ENCODE data around the gene MYO7A. TPM values are rescaled to one million over a fixed set of nuclear protein-coding genes. Genes with fewer than 3 reads are reported as not detected.

Gene MYO7A
- total RNA-seq, 1 donor from 2014 or later = 0.23 TPM

DNA sequence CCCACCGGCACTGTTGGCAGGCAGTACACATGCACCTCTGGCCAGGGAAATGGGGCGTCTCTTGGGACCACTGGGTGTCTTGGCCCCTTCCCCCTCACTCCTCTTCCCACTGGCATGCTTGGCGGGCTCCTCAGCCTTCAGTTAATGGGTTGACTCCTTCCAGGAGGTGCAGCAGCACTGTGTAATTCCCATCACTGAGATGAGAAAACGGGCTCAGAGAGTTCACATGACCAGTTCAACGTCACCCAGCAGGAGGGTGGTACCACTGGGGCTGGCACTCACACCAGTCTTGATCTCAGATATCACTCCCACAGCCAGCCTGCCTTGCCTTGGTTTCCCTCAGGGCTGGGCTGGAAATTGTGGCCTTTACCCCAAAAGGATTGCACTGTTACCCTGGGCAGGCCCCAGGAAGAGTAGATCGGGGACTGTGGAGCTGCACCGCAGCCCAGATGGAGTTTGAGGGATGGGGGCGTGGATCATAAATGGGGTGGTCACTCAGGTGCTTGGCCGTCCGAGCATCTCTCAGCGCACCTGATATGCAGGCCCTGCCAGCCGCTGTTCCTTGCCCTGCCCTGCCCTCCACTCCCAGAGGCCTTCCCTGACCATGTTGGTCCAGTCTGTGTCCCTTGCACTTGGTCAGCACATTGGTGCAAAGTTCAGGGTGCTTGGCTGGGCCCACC is 44.3 kb upstream of the MYO7A start:
- DNase-seq (ENCODE audit: low read depth) = no peak
- no peak overlapping the region for H3K4me3 ChIP-seq (ENCODE audit: low read depth, low read length)
- TF ChIP-seq, protein P1, sequence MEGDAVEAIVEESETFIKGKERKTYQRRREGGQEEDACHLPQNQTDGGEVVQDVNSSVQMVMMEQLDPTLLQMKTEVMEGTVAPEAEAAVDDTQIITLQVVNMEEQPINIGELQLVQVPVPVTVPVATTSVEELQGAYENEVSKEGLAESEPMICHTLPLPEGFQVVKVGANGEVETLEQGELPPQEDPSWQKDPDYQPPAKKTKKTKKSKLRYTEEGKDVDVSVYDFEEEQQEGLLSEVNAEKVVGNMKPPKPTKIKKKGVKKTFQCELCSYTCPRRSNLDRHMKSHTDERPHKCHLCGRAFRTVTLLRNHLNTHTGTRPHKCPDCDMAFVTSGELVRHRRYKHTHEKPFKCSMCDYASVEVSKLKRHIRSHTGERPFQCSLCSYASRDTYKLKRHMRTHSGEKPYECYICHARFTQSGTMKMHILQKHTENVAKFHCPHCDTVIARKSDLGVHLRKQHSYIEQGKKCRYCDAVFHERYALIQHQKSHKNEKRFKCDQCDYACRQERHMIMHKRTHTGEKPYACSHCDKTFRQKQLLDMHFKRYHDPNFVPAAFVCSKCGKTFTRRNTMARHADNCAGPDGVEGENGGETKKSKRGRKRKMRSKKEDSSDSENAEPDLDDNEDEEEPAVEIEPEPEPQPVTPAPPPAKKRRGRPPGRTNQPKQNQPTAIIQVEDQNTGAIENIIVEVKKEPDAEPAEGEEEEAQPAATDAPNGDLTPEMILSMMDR (conservative IDR thresholded peaks at IDR 0.05; ENCODE audit: low read depth, low read length) = no peak

DNA sequence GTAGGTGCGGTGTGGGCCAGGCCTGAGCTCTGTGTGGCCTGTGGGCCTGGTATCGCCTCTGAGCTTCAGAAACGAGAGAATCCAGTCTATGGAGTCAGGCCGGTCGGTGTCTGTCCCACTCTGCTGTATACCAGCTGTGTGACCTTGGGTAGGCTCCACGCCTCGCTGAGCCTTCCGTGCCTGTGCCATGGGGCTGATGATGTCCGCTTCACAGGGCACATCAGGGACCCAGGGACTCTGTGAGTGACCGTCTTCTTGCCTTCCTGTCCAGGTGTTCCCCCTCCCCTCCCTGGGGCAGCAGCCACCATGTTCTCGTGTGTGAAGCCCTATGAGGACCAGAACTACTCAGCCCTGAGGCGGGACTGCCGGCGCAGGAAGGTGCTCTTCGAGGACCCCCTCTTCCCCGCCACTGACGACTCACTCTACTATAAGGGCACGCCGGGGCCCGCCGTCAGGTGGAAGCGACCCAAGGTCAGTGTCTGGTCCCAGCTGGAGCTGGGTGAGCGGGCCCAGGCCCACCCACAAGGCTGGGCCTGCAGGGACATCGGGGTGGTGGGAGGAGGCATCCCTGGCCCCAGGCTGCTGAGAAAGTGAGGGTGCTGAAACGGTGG is 43.4 kb upstream of the MYO7A start:
- no peak for DNase-seq (ENCODE audit: low read depth)
- H3K4me3 ChIP-seq (ENCODE audit: low read depth, low read length) = no peak overlapping the region
- TF ChIP-seq, protein P1 (conservative IDR thresholded peaks at IDR 0.05; ENCODE audit: low read depth, low read length) = no peak

DNA sequence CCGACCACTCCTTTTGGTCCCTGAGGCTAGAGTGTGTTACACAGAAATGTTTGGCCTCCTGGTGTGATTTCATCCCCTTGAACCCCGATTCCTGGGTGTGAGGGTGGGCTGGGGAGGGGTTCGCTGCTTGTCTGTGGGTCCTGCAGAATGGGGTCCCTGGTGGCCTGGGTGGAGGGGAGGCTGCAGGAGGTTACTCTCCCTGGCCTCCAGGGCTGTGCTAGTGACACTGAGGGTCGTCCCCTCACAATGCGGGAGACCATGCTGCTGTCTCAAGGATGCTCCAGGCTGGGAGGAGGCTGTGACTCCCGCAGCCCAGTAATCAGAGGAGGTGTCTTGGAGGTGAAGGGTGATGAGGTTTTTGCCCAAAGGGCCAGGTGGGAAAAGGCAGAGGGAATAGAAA is 42.4 kb upstream of the MYO7A start:
- TF ChIP-seq, protein P1 (conservative IDR thresholded peaks at IDR 0.05; ENCODE audit: low read depth, low read length) = no peak
- DNase-seq (ENCODE audit: low read depth) = no peak
- no peak overlapping the region for H3K4me3 ChIP-seq (ENCODE audit: low read depth, low read length)

DNA sequence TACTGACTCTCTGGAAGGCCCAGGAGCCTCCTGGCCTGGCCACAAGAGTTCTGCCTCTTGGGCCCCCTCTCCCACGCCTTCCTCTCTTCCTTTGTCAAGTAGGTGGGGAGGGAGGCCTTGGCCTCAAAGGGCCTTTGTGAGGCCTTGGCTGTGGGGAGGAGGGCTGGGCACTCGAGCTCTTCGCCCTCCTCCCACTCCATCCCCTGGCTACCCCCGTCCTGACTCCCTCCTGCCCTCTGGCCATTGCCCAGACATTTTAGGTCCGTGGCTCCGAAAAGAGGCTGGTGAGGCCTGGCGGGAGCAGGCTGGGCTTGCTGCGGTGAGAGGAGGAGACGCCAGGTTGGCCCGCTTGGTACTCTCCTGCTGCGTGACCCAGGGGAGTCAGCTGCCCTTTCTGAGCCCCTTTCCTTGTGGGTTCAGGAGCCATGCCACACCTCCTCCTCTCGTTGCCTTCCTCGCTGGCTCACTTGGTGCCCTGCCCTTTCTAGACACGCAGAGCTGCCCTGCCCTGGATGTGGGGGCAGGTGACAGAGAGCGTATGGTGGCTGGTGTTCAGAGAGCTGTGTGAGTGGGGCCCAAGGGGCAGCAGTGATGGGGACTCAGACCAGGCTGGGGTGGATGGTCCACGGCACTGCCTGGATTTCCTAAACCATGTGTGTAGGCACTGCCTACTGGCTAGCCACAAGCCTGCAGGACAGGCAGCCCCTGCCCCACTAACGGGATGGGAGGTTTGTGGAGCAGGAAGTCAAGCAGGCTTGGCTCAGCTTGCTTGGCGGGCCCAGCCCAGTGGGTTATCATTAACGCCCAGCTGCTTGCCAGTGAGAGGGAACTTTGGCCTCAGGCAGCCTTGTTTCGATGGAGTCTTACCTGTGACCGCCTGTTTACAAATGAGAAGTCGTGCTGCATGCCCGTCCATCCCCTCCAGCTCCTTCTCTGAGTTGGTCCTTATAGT is 41.2 kb upstream of the MYO7A start:
- TF ChIP-seq, protein P1 (conservative IDR thresholded peaks at IDR 0.05; ENCODE audit: low read depth, low read length) = no peak
- no peak overlapping the region for H3K4me3 ChIP-seq (ENCODE audit: low read depth, low read length)
- no peak for DNase-seq (ENCODE audit: low read depth)

DNA sequence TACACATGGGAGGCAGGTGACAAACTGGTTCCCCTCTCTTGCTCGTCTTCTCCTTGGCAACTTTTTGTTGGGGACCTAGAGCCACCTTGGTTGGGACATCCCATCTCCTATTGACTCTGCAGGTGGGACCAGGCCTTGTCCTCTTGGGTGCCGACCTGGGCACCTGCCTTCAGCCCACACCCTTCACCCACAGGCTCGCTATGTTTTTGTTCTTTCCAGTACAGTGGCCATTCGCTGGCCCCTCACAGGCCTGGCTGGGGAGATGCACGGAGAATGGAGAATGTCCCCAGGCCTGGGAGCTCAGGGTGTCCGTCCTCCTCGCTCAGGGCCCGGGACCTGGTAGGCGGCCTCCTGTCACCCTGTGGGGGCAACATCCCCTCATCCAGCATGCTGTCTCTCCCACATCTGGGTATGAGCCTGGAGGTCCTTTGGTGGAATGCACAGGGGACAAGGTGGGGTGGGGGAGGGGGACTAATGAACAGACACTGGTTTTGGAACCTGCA is 40.3 kb upstream of the MYO7A start:
- no peak overlapping the region for H3K4me3 ChIP-seq (ENCODE audit: low read depth, low read length)
- DNase-seq (ENCODE audit: low read depth) = no peak
- TF ChIP-seq, protein P1 (conservative IDR thresholded peaks at IDR 0.05; ENCODE audit: low read depth, low read length) = no peak

DNA sequence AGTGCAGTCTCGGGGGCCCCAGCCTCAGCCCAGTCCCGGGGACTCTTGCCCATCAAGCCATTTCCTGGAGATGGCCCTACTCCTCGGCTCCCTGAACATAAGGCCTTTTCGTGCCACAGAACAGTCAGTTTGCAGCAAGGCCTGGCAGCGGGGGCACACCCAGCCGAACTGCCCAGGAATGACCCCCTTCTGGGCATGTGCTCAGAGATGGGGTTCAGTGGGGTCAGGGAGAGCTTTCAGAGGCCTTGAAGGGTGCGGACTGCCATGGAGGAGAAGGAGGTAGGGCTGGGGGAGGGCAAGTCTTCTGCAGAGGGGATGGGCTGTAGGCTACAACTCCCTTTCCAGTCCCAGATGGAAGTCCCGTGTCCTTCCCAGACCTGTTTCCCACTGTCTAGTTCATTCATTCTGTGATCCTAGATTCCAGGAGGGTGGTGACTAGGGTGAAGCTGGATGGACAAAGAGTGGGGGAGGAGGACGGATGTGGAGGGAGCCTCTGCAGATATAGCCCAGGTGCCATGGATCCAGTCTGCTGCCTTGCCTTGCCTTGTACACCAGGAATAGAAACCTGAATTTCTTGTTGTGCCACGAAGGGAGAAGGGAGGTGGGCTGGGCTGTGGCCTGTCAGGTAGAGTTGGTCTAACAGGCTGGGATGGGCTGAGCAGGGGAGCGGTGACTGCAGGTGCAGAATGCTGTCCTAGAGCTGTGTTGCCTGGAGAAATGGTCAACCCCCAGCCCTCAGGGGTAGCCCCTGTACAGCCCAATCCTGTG is 39.6 kb upstream of the MYO7A start:
- H3K4me3 ChIP-seq (ENCODE audit: low read depth, low read length) = no peak overlapping the region
- TF ChIP-seq, protein P1 (conservative IDR thresholded peaks at IDR 0.05; ENCODE audit: low read depth, low read length) = no peak
- DNase-seq (ENCODE audit: low read depth) = no peak

All from epithelial cell of proximal tubule (primary cell).